ENCODE data around the gene ANGPT4. TPM values are rescaled to one million over a fixed set of nuclear protein-coding genes. Genes with fewer than 3 reads are reported as not detected.

The ANGPT4 gene
- total and polyA plus RNA-seq, 9 of the 15 experiments (the other 6 are each of a cell fraction or from before 2014, with no cell fraction given), result not detected

- WGBS (ENCODE audit: insufficient coverage, low coverage, missing lambda C conversion rate), result 0% methylated on average over 3 of the region's 4 CpGs
- H3K27ac ChIP-seq (ENCODE audit: extremely low read depth, low read depth, low read length), result no peak overlapping the region
Measured at GRCh38 chr20:875115-875514, 41.0 kb downstream of the ANGPT4 start.

GRCh38 chr20:873875-874607 is 42.1 kb downstream of the ANGPT4 start:
- Histone ChIP-seq H3K4me2 (ENCODE audit: insufficient read depth, low read length) (no peak overlapping the region), H3K9me3 (replicated peaks; ENCODE audit: control insufficient read depth, insufficient read depth, low read depth, low read length) (no peaks in the 10 kb centered on the region), H3K4me3 (no peak overlapping the region), H3K27ac (ENCODE audit: extremely low read depth, low read depth, low read length) (no peak overlapping the region), H3K9ac (ENCODE audit: insufficient read depth in 1 of 2, low read depth in 2 of 2, low read length in 2 of 2) (no peak overlapping the region), H3K27me3 (ENCODE audit: control insufficient read depth in 2 of 2, insufficient read depth in 2 of 2, low read length in 2 of 2) (peaks cover 0 to 21% of the 10 kb centered on the region in 2 experiments; a peak in 2 of 5 replicates), H3K36me3 (ENCODE audit: control insufficient read depth, insufficient read depth, low read length) (no peaks in the 10 kb centered on the region), H4K20me1 (replicated peaks; ENCODE audit: control insufficient read depth, insufficient read depth, low read length) (no peaks in the 10 kb centered on the region), H3K4me1 (replicated peaks in 1 of 2; ENCODE audit: control insufficient read depth in 2 of 2, insufficient read depth in 2 of 2, low read length in 2 of 2) (no peaks in the 10 kb centered on the region), H2AFZ (ENCODE audit: low read depth, low read length) (no peak overlapping the region), H3K79me2 (ENCODE audit: control insufficient read depth, insufficient read depth, low read length) (no peaks in the 10 kb centered on the region), H3K9me1 (ENCODE audit: control insufficient read depth, insufficient read depth, low read length) (no peaks in the 10 kb centered on the region)
- ChIA-PET CTCF (ENCODE audit: low intra/inter-chr PET ratio) (no interaction called here), POLR2A (no interaction called here)
- no peak for FAIRE-seq
- in situ Hi-C loops (cut with MboI), result no loop called here
- WGBS (ENCODE audit: insufficient coverage, low coverage, missing lambda C conversion rate), result 3% methylated on average over 6 of the region's 10 CpGs
- intact Hi-C loops (cut with micrococcal nuclease), result no loop called here
- BruUV-seq (replicated peaks), result no TSS peak
- no peak for ATAC-seq
- TF ChIP-seq KDM4B (IDR thresholded peaks at IDR 0.05; ENCODE audit: borderline replicate concordance in 2 of 2, low read depth in 1 of 2) (no peak), GATAD2A (IDR thresholded peaks at IDR 0.05) (no peak)
- DNase-seq (ENCODE audit: extremely low read depth in 1 of 4, low spot score in 3 of 4), result no peak

More at GRCh38 chr20:875115-875514, 41.0 kb downstream of the ANGPT4 start:
- no peaks in the 10 kb centered on the region for H3K4me1 ChIP-seq (replicated peaks in 1 of 2; ENCODE audit: control insufficient read depth in 2 of 2, insufficient read depth in 2 of 2, low read length in 2 of 2)
- H3K4me3 ChIP-seq, result no peak overlapping the region
- peaks cover 0 to 13% of the 10 kb centered on the region in 2 experiments; a peak in 2 of 5 replicates for H3K27me3 ChIP-seq (ENCODE audit: control insufficient read depth in 2 of 2, insufficient read depth in 2 of 2, low read length in 2 of 2)
- POLR2A ChIA-PET, result interaction anchor here (0.7 kb wide), 1 partner anchor 17 kb away, joined by 3 read pairs; no protein-coding TSS in a partner anchor
- no peak overlapping the region for H3K4me2 ChIP-seq (ENCODE audit: insufficient read depth, low read length)
- intact Hi-C loops (cut with micrococcal nuclease) (no loop called here), in situ Hi-C loops (cut with MboI) (no loop called here)
- FAIRE-seq (no peak), ATAC-seq (no peak), DNase-seq (ENCODE audit: extremely low read depth in 1 of 4, low spot score in 3 of 4) (no peak)
- H3K79me2 ChIP-seq (ENCODE audit: control insufficient read depth, insufficient read depth, low read length), result no peaks in the 10 kb centered on the region
- no TSS peak for BruUV-seq (replicated peaks)
- no peak overlapping the region for H2AFZ ChIP-seq (ENCODE audit: low read depth, low read length)
- CTCF ChIA-PET (ENCODE audit: low intra/inter-chr PET ratio), result no interaction called here
- no peaks in the 10 kb centered on the region for H3K9me1 ChIP-seq (ENCODE audit: control insufficient read depth, insufficient read depth, low read length)
- H3K9ac ChIP-seq (ENCODE audit: insufficient read depth in 1 of 2, low read depth in 2 of 2, low read length in 2 of 2), result no peak overlapping the region
- TF ChIP-seq ZNF197 (CRISPR knock-in tag; IDR thresholded peaks at IDR 0.05; ENCODE audit: low read depth) (no peak), PHTF2 (CRISPR knock-in tag; IDR thresholded peaks at IDR 0.05) (no peak), MCM7 (IDR thresholded peaks at IDR 0.05) (no peak), ZFP36 (IDR thresholded peaks at IDR 0.05; ENCODE audit: low read depth, low read length, partially characterized antibody) (peak; percentile 56), ESRRB (CRISPR knock-in tag; IDR thresholded peaks at IDR 0.05; ENCODE audit: borderline replicate concordance) (no peak), ZNF589 (CRISPR knock-in tag; IDR thresholded peaks at IDR 0.05; ENCODE audit: low read depth) (no peak), EP300 (IDR thresholded peaks at IDR 0.05; ENCODE audit: low read length) (no peak), ZNF175 (CRISPR knock-in tag; IDR thresholded peaks at IDR 0.05; ENCODE audit: low read depth) (no peak), BRD4 (IDR thresholded peaks at IDR 0.05) (no peak)
- no peaks in the 10 kb centered on the region for H3K36me3 ChIP-seq (ENCODE audit: control insufficient read depth, insufficient read depth, low read length)
- H4K20me1 ChIP-seq (replicated peaks; ENCODE audit: control insufficient read depth, insufficient read depth, low read length), result no peaks in the 10 kb centered on the region
- H3K9me3 ChIP-seq (replicated peaks; ENCODE audit: control insufficient read depth, insufficient read depth, low read depth, low read length), result no peaks in the 10 kb centered on the region

Measured in K562 (cell line).